H9 (cell line): ENCODE results near the gene DNAJA4. TPM values are rescaled to one million over a fixed set of nuclear protein-coding genes. Genes with fewer than 3 reads are reported as not detected.

ENCODE experiments used
- DNase-seq: peaks from one replicate; pipeline ENCODE4 v3.0.0-alpha.2; 2017
- H2AFZ ChIP-seq: one replicate; pipeline ENCODE4 v1.6.1; 2013; ENCODE audit warnings: mild to moderate bottlenecking, low read length, control low read depth, moderate library complexity
- H2AK5ac ChIP-seq: 2 replicates; pipeline ENCODE4 v1.6.1; 2013; ENCODE audit warnings: low read length, control low read depth, mixed read lengths; ENCODE audit not compliant: insufficient read length
- H2BK120ac ChIP-seq: one replicate; pipeline ENCODE4 v1.6.1; 2013; ENCODE audit warnings: low read depth, mild to moderate bottlenecking, low read length, control low read depth, inconsistent platforms; ENCODE audit not compliant: poor library complexity, severe bottlenecking
- H2BK12ac ChIP-seq: 2 replicates; pipeline ENCODE4 v1.6.1; 2013; ENCODE audit warnings: low read length, control low read depth, mixed read lengths, low read depth; ENCODE audit not compliant: insufficient read length
- H2BK15ac ChIP-seq: 2 replicates; pipeline ENCODE4 v1.6.1; 2013; ENCODE audit warnings: low read depth, low read length, control low read depth
- H2BK20ac ChIP-seq: one replicate; pipeline ENCODE4 v1.6.1; 2013; ENCODE audit warnings: low read depth, mild to moderate bottlenecking, low read length, control low read depth, inconsistent platforms; ENCODE audit not compliant: poor library complexity, severe bottlenecking
- H2BK5ac ChIP-seq: 2 replicates; pipeline ENCODE4 v1.6.1; 2013; ENCODE audit warnings: low read length, control low read depth, mixed read lengths; ENCODE audit not compliant: insufficient read length
- H3K14ac ChIP-seq: 2 replicates; pipeline ENCODE4 v1.6.1; 2013; ENCODE audit warnings: low read length, control low read depth; ENCODE audit not compliant: insufficient read depth
- H3K18ac ChIP-seq: 2 replicates; pipeline ENCODE4 v1.6.1; 2013; ENCODE audit warnings: low read depth, mild to moderate bottlenecking, mixed read lengths, low read length, control low read depth; ENCODE audit not compliant: insufficient read length
- H3K23ac ChIP-seq: 2 replicates; pipeline ENCODE4 v1.6.1; 2013; ENCODE audit warnings: low read length, control low read depth, mixed read lengths, low read depth; ENCODE audit not compliant: insufficient read length
- H3K23me2 ChIP-seq: 2 replicates; pipeline ENCODE4 v1.6.1; 2013; ENCODE audit warnings: low read depth, mild to moderate bottlenecking, mixed read lengths, low read length, control low read depth; ENCODE audit not compliant: insufficient read length, poor library complexity, severe bottlenecking
- H3K27ac ChIP-seq: 2 replicates; pipeline ENCODE4 v1.5.1; 2013; ENCODE audit warnings: low read length, control low read depth, mixed read lengths, low read depth; ENCODE audit not compliant: insufficient read length
- H3K27me3 ChIP-seq: 2 replicates; pipeline ENCODE4 v1.6.1; 2013; ENCODE audit warnings: low read length, control low read depth, inconsistent platforms; ENCODE audit not compliant: insufficient read depth
- H3K4ac ChIP-seq: 2 replicates; pipeline ENCODE4 v1.6.1; 2013; ENCODE audit warnings: low read depth, mild to moderate bottlenecking, control low read depth, inconsistent platforms, low read length, moderate library complexity
- H3K4me1 ChIP-seq: 2 replicates; pipeline ENCODE4 v1.6.1; 2013; ENCODE audit warnings: low read length, control low read depth, inconsistent platforms; ENCODE audit not compliant: insufficient read depth
- H3K4me2 ChIP-seq: 2 replicates; pipeline ENCODE4 v1.6.1; 2013; ENCODE audit warnings: low read length, control low read depth, mixed read lengths; ENCODE audit not compliant: insufficient read length, insufficient read depth
- H3K56ac ChIP-seq: 2 replicates; pipeline ENCODE4 v1.6.1; 2013; ENCODE audit warnings: low read depth, mild to moderate bottlenecking, mixed read lengths, low read length, control low read depth; ENCODE audit not compliant: insufficient read length
- H3K79me1 ChIP-seq: 2 replicates; pipeline ENCODE4 v1.6.1; 2013; ENCODE audit warnings: low read depth, mild to moderate bottlenecking, moderate library complexity, low read length, control low read depth, inconsistent platforms; ENCODE audit not compliant: insufficient read depth, poor library complexity, severe bottlenecking
- H3K79me2 ChIP-seq: 2 replicates; pipeline ENCODE4 v1.6.1; 2013; ENCODE audit warnings: low read length, control low read depth, inconsistent platforms; ENCODE audit not compliant: insufficient read depth
- H3K9ac ChIP-seq: 2 replicates; pipeline ENCODE4 v1.6.1; 2013; ENCODE audit warnings: low read length, control low read depth, mixed read lengths; ENCODE audit not compliant: insufficient read length; ENCODE audit errors: extremely low read depth
- H3K9me3 ChIP-seq: one replicate; pipeline ENCODE4 v1.6.1; 2013; ENCODE audit warnings: low read depth, low read length, inconsistent platforms; ENCODE audit not compliant: control insufficient read depth
- H3T11ph ChIP-seq: one replicate; pipeline ENCODE4 v1.6.1; 2013; ENCODE audit warnings: mild to moderate bottlenecking, low read length, control low read depth, inconsistent platforms
- H4K20me1 ChIP-seq: one replicate; pipeline ENCODE4 v1.6.1; 2013; ENCODE audit not compliant: control insufficient read depth, insufficient read length, insufficient read depth
- H4K5ac ChIP-seq: 2 replicates; pipeline ENCODE4 v1.6.1; 2013; ENCODE audit warnings: low read depth, mild to moderate bottlenecking, mixed read lengths, low read length, control low read depth; ENCODE audit not compliant: insufficient read length
- H4K8ac ChIP-seq: replicated peaks from 2 replicates; pipeline ENCODE4 v1.6.1; 2013; ENCODE audit warnings: low read length, control low read depth, mixed read lengths, low read depth; ENCODE audit not compliant: insufficient read length
- H4K91ac ChIP-seq: 2 replicates; pipeline ENCODE4 v1.6.1; 2013; ENCODE audit warnings: low read depth, mild to moderate bottlenecking, moderate library complexity, mixed read lengths, low read length, control low read depth; ENCODE audit not compliant: insufficient read length
- H3K27ac Mint-ChIP-seq, 3 experiments: 2 replicates in 2 of 3; 3 replicates in 1 of 3; pipeline ENCODE4 v1.8.0; 2020 to 2021; ENCODE audit warnings: mixed read lengths in 3 of 3, mild to moderate bottlenecking in 1 of 3, moderate library complexity in 1 of 3
- H3K27me3 Mint-ChIP-seq: 2 replicates; pipeline ENCODE4 v1.8.0; 2021; ENCODE audit warnings: low read depth, mild to moderate bottlenecking, moderate library complexity, mixed read lengths
- H3K36me3 Mint-ChIP-seq, 3 experiments: 2 replicates in 2 of 3; 3 replicates in 1 of 3; pipeline ENCODE4 v1.8.0; 2020 to 2021; ENCODE audit warnings: low read depth in 3 of 3, mixed read lengths in 3 of 3; ENCODE audit not compliant: insufficient read depth in 1 of 3
- H3K4me1 Mint-ChIP-seq, 2 experiments: 2 replicates each; pipeline ENCODE4 v1.8.0; 2020; ENCODE audit warnings: mixed read lengths in 2 of 2
- H3K4me3 Mint-ChIP-seq, 2 experiments: 2 replicates in 1 of 2; 3 replicates in 1 of 2; pipeline ENCODE4 v1.8.0; 2020 to 2021; ENCODE audit warnings: mild to moderate bottlenecking in 2 of 2, mixed read lengths in 2 of 2, moderate library complexity in 1 of 2
- H3K9me3 Mint-ChIP-seq, 2 experiments: 2 replicates in 1 of 2; 3 replicates in 1 of 2; pipeline ENCODE4 v1.8.0; 2020; ENCODE audit warnings: mild to moderate bottlenecking in 2 of 2, mixed read lengths in 2 of 2, moderate library complexity in 1 of 2
- WGBS: extraction: QIAGEN DNeasy Blood & Tissue Kit; methylation state at CpG from one replicate; pipeline ENCODE4 v1.1.7; 2013; ENCODE audit warnings: missing lambda C conversion rate, low lambda C conversion rate, mixed read lengths; ENCODE audit not compliant: insufficient read length; ENCODE audit errors: extremely low coverage; 5-methylcytosine and 5-hydroxymethylcytosine counted together
- total RNA-seq: library from RNA; stranded (reverse); gene quantifications from 2 replicates; pipeline ENCODE4 v1.2.1, GENCODE V29; 2021
- TF ChIP-seq, protein P1 (sequence below): fragments of 200-600 bp; sonication (generic); conservative IDR thresholded peaks from 3 replicates; pipeline ENCODE4 v1.8.0; 2021; ENCODE audit warnings: antibody characterized with exemption, mild to moderate bottlenecking

Gene DNAJA4
- total RNA-seq, 1 experiment from 2014 or later = 0.13 TPM

DNA sequence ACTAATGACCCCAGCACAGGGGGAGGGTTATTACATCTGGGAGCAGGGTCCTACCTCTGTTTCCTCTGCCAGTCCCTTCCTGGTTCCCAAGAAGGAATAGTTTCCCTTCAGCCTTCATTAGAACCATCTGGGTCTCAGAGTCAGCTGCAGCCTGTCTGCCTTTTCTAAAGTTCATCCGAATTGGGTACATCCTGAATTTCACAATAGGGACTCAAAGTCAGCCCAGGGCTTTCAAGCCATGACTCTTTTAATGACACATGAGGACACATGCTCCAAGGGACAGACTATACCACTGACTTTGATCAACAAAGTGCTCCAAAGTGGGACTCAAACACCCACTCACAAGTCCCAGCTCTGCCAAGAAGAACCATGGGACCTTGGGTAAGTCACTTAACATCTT lies 63.1 kb downstream of the DNAJA4 start:
- Histone ChIP-seq H4K20me1 (no peaks in the 10 kb centered on the region), H2AK5ac (no peak overlapping the region), H3K9me3 (no peaks in the 10 kb centered on the region), H3K4ac (no peak overlapping the region), H3K4me1 (peaks cover 6% of the 10 kb centered on the region; the same call in 1 of the 2 replicates), H3K27ac (no peak overlapping the region), H3K14ac (no peak overlapping the region), H2BK120ac (no peak overlapping the region), H3K18ac (no peak overlapping the region), H3K23me2 (no peaks in the 10 kb centered on the region), H4K5ac (no peak overlapping the region), H2BK12ac (no peak overlapping the region), H4K8ac (no peak overlapping the region), H2BK15ac (no peak overlapping the region), H3T11ph (no peak overlapping the region), H3K56ac (no peak overlapping the region), H3K4me2 (no peak overlapping the region), H2BK5ac (no peak overlapping the region), H3K23ac (no peak overlapping the region), H2AFZ (no peak overlapping the region), H2BK20ac (no peak overlapping the region), H3K27me3 (no peaks in the 10 kb centered on the region), H4K91ac (no peak overlapping the region), H3K79me2 (no peaks in the 10 kb centered on the region), H3K79me1 (no peaks in the 10 kb centered on the region), H3K9ac (no peak overlapping the region)
- H3K27me3 Mint-ChIP-seq = no peaks in the 10 kb centered on the region; the same call in none of the 2 replicates
- WGBS = no CpG with 5 or more reads among the region's 1 CpG
- H3K27ac Mint-ChIP-seq = peak overlapping the region in 1 of 3 experiments; percentile 56; a peak in 1 of 7 replicates
- no peak for DNase-seq
- TF ChIP-seq, protein P1, sequence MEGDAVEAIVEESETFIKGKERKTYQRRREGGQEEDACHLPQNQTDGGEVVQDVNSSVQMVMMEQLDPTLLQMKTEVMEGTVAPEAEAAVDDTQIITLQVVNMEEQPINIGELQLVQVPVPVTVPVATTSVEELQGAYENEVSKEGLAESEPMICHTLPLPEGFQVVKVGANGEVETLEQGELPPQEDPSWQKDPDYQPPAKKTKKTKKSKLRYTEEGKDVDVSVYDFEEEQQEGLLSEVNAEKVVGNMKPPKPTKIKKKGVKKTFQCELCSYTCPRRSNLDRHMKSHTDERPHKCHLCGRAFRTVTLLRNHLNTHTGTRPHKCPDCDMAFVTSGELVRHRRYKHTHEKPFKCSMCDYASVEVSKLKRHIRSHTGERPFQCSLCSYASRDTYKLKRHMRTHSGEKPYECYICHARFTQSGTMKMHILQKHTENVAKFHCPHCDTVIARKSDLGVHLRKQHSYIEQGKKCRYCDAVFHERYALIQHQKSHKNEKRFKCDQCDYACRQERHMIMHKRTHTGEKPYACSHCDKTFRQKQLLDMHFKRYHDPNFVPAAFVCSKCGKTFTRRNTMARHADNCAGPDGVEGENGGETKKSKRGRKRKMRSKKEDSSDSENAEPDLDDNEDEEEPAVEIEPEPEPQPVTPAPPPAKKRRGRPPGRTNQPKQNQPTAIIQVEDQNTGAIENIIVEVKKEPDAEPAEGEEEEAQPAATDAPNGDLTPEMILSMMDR = no peak
- H3K4me1 Mint-ChIP-seq = peaks cover 22 to 30% of the 10 kb centered on the region in 2 experiments
- H3K9me3 Mint-ChIP-seq = no peaks in the 10 kb centered on the region
- no peaks in the 10 kb centered on the region; a peak in 1 of 7 replicates for H3K36me3 Mint-ChIP-seq
- no peak overlapping the region for H3K4me3 Mint-ChIP-seq
